HG02571 (cell line): Measurements from ENCODE around the gene TOP1.

Source experiments
- ATAC-seq: cut with Tn5 transposase; IDR thresholded peaks from one replicate; pipeline ENCODE4 v1.9.1; 2021; ENCODE audit warnings: mild to moderate bottlenecking, moderate library complexity; ENCODE audit not compliant: unreplicated experiment

Gene TOP1

DNA sequence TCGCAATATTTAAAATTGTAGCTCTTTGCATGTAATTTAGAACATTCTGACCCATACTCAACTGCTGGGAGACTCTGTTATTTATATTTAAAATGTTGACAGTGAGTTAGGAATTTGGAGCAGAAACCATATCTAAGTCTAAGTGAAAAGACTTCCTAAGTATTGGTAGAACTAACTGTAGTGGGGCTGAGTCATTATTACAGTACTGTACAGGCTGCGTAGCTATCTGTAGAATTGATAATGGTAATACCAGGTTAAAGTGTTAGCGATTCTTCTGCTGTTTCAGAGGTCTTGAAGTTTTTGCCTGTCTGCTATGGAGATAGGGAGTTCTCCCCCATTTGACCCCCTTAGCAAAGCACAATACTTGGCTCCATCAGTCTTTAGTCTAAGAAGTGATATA lies 3.6 kb downstream of the TOP1 start:
- no peak for ATAC-seq

- ATAC-seq = no peak
Observed at GRCh38 chr20:41034239-41034638, 5.6 kb downstream of the TOP1 start.

GRCh38 chr20:41035207-41035606 lies 6.6 kb downstream of the TOP1 start:
- no peak for ATAC-seq

- ATAC-seq = no peak
Observed at GRCh38 chr20:41037179-41037578, 8.6 kb downstream of the TOP1 start.

GRCh38 chr20:41038149-41038877 lies 9.7 kb downstream of the TOP1 start:
- ATAC-seq = no peak

DNA sequence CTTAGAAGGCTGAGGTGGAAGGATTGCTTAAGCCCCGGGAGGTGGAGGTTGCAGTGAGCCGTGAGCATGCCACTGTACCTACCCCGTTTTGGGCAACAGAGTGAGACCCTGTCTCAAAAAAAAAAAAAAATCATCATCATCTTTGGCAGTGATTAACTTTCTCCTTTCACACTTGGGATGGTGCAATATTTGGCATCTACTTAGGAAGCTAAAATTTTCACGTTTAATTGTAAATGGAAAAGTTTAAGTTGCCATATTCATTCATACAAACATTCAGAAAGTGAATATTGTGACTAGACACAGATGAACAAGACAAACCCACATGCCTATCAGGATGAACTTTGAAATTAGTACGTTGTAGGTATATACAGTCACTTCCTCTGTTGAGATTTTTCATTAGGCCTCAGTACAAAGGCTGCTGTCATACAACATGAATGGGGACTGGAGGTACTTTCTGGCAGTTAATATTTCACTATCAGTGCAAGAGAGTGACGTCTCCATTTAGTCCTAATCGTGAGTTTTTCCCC lies 10.3 kb downstream of the TOP1 start:
- no peak for ATAC-seq

DNA sequence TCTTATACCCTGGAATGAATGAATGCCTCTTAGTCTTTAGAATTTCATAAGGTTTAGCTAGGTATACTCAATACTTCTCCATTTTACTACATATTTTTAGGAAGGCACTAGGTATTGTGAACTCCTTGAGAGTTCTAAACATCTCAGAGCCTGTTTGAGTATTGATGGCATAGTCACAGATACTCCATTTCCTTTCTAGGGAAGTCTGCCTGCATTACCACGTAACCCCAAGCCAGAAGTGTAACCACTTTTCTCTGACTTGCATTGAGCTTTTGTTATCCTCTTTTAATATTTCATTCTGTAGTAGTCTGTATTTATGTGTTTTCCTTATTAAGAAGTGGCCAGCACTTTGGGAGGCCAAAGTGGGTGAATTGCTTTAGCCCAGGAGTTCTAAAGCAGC lies 12.2 kb downstream of the TOP1 start:
- ATAC-seq = no peak

DNA sequence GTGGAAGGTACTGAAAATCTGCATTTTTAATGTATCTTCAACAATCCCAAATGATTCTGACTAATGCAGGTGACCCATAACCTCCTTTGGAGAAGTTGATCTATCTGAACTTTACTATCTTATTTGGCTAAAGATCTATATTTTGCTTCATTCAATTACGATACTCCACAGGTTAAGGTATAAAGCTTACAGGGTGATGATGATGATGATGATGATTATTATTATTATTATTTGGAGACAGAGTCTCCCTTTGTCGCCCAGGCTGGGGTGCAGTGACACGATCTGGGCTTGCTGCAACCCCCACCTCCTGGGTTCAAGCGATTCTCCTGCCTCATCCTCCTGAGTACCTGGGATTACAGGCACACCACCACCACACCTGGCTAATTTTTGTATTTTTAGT lies 13.1 kb downstream of the TOP1 start:
- ATAC-seq = no peak

DNA sequence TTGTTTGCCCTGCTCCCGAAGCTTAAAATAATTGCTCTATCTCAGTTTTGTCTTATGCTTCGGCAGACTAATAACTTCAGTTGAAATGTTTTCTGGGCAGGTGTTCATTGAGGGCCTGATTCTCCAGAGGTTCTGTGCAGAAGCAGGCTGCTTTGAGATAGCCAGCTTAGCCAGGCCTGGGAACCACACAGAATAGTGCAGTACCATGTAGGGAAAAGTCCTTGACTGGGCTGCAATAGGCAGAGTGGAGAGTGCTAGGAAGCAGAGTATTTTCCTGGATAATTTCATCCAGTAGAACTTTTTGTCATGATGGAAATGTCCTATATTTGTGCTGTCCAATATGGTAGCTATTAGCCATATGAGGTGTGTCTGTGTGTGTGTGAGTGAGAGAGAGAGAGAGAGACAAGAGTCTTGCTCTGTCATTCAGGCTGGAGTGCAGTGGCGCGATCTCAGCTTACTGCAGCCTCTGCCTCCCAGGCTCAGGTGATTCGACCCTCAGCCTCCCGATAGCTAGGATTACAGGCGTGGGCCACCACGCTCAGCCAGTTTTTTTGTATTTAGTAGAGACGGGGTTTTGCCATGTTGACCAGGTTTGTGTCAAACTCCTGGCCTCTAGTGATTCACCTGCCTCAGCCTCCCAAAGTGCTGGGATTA lies 15.9 kb downstream of the TOP1 start:
- ATAC-seq = no peak

GRCh38 chr20:41045671-41046070 lies 17.0 kb downstream of the TOP1 start:
- ATAC-seq = no peak

DNA sequence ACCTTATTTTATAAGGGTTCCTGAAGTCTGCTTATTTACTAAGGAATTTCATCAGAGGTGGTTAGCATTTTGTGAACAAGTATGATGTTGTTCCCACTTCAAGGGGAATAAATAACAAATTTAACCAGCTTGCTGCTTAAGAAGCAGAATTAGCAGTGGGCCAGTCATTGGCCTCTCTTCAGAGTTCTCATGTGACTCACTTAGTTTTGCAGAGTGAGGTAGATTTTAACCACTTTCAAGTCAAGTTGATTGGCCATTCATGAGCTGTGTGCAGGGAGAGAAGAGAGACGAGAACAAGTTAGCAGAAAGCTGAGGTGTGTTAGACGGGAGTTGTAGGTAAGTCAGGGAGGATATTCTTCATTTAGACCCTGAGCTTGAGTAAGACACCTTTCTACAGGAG lies 18.1 kb downstream of the TOP1 start:
- ATAC-seq = no peak

DNA sequence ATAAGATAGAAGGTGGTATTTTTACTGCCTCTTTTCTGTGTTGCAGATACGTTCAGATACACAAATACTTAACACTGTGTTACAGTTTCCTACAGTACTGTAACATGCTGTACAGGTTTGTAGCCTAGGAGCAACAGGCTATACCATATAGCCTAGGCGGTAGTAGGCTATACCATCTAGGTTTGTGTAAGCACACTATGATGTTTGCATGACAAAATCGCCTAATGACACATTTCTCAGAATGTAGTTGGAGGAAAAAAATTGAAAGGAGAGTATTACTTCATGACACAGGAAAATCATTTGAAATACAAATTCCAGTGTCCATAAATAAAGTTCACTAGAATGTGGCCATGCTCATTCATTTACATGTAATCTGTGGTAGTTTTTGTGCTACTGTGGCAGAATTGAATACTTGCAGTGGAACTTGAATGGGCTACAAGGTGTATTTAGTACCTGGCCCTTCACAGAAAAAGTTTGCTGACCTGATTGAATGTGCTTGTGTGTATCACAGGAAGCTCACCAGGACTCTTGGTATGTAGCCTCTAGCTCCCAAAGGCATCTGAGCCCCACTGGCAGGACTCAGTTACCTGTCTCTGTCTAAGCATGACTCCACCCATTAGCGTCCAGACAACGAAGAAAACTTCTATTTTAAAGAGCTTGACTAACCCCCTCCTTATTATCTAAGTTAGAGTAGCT lies 18.8 kb downstream of the TOP1 start:
- peak; percentile 30 for ATAC-seq

DNA sequence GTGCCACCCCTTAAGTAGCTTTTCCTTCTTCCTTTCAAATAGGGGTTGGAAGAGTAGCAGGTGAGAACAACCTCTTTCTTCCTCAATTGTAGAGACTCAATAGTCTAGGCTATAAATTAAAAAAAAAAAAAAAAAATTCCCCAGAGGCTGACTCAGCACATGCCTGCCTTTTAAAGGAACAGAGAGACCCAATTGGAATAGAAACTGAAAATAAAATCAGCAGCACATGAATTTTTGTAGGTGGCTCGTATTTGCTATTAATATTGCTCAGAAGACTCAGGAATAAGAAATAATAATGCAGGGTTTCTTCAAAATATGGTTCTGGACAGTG lies 19.3 kb downstream of the TOP1 start:
- ATAC-seq = peak; percentile 55

DNA sequence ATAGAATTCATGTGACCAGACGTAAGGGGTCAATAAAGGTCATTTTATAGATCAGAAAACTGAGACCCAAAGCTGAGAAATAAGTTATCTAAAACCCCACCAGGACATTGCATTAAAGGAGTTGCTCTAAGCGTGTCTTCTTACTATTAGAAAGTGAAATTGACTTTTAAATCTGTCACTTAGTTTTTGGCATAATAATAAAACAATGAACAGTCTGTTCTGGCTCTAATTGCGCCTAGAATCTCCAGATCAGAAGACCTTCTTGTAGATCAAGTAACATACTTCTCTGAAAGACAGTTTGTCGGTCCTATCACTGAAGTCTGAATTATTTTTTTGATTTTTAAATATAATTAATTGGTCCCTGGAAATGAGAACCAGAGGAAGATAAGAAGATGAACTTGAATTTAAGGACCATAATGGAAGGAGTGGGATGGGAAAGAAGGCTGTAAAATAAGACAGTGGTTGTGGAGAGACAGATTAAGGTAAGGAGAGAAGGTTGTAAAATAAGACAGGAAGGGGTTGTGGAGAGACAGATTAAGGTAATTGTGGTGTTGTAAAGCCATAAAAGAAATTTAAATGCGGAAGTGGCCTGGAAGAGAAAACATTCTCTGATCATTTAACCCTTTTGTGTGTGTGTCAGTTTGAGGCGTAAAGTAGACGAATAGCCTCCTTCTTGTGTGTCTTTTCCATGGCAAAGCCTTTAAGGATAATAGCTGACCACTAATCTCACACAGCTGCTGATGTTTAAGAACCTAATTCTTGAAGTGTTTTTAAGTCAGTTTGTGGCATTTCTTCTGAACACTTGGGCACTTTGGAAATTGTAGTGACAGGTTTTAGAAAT lies 20.1 kb downstream of the TOP1 start:
- ATAC-seq = no peak

GRCh38 chr20:41049451-41049850 lies 20.8 kb downstream of the TOP1 start:
- ATAC-seq = no peak

GRCh38 chr20:41050361-41051008 lies 21.9 kb downstream of the TOP1 start:
- ATAC-seq = no peak

GRCh38 chr20:41051009-41051825 lies 22.6 kb downstream of the TOP1 start:
- no peak for ATAC-seq

- ATAC-seq = no peak
Observed at GRCh38 chr20:41052742-41053419, 24.3 kb downstream of the TOP1 start.
